ENCODE measurements around the gene GADL1.

DNA sequence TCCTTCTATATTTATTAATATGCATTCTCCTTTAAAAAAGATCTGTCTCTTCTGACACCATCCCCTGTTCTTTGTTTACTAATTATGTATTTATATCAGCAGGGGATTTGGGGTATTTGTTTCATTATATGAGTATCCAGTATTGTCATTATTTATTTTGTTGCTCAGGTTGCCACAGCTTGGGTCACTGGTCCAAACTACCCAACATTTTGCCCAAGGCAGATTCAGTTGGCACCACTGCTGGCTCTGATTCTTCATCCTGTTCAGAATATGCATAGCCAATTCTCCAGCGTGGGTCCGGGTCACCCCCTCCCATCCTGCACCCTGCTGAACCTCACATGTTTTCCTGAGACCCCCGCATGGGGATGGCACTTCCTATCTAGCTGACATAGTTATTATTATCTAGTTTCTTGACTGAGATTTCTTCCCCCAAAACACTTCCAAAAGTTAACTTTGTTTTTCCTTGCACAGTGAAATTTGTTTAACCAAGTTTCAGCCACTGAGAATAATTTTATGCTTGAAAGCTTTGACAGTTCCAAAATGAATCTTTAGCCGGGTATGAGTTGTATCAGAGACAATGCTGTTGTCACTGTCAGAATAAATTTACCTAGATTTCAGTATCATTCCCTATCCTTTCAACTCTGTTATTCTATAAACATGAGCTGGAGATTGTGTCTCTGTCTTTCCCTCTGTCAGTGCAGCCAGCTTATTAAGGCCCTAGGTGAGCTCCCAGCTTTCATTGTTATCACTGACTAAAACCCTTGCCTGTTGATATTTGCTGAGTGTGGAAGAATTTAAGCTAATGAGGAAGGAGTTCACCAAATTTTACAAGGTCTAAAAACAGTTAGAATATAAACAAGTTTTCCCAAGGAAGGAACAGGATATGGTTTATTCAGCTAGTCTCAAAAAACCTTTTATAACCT lies 217.8 kb downstream of the GADL1 start:
- no peak for TF ChIP-seq FOXK2 (IDR thresholded peaks at IDR 0.05)
- TF ChIP-seq ARNT (IDR thresholded peaks at IDR 0.05), result no peak
- TF ChIP-seq PKNOX1 (IDR thresholded peaks at IDR 0.05), result no peak
- no peak for TF ChIP-seq SP1 (IDR thresholded peaks at IDR 0.05)
- TF ChIP-seq ZNF384 (IDR thresholded peaks at IDR 0.05), result no peak
- TF ChIP-seq FOXM1 (IDR thresholded peaks at IDR 0.05; ENCODE audit: borderline replicate concordance), result no peak
- TF ChIP-seq LEF1 (IDR thresholded peaks at IDR 0.05; ENCODE audit: borderline replicate concordance), result no peak
- no peak for TF ChIP-seq SUZ12 (IDR thresholded peaks at IDR 0.05)
- no peak for TF ChIP-seq NFRKB (IDR thresholded peaks at IDR 0.05)
- TF ChIP-seq ELF4 (IDR thresholded peaks at IDR 0.05), result no peak
- no peak for TF ChIP-seq BHLHE40 (IDR thresholded peaks at IDR 0.05; ENCODE audit: borderline replicate concordance)
- TF ChIP-seq TARDBP (IDR thresholded peaks at IDR 0.05), result no peak
- no peak for TF ChIP-seq L3MBTL2 (conservative IDR thresholded peaks at IDR 0.05)
